HG03139 (cell line): Measurements from ENCODE around the gene PLD5.
"Not testable (repeated sequence)": the region's sequence is repeated elsewhere in the genome, so short reads cannot be mapped to it uniquely, and the experiment has no call there.

Experiments
- ATAC-seq: cut with Tn5 transposase; IDR thresholded peaks from one replicate; pipeline ENCODE4 v1.9.1; 2021; ENCODE audit not compliant: unreplicated experiment

PLD5 gene

GRCh38 chr1:242179767-242180166 is 344.7 kb downstream of the PLD5 start:
- ATAC-seq = peak; percentile 92

- no peak for ATAC-seq
Observed at GRCh38 chr1:242178924-242179708, 345.4 kb downstream of the PLD5 start.

- ATAC-seq = no peak
Observed at GRCh38 chr1:242178436-242178835, 346.1 kb downstream of the PLD5 start.

- ATAC-seq = no peak
Observed at GRCh38 chr1:242162140-242162539, 362.4 kb downstream of the PLD5 start.

GRCh38 chr1:242147096-242147976 is 377.2 kb downstream of the PLD5 start:
- ATAC-seq = peak; percentile 58

- ATAC-seq = peak; percentile 30
Observed at GRCh38 chr1:242146652-242147051, 377.8 kb downstream of the PLD5 start.

GRCh38 chr1:242140836-242141235 is 383.7 kb downstream of the PLD5 start:
- ATAC-seq = no peak

GRCh38 chr1:242139986-242140385 is 384.5 kb downstream of the PLD5 start:
- peak; percentile 7 for ATAC-seq

- ATAC-seq = peak; percentile 79
Observed at GRCh38 chr1:242139442-242139841, 385.1 kb downstream of the PLD5 start.

GRCh38 chr1:242133796-242134195 is 390.7 kb downstream of the PLD5 start:
- no peak for ATAC-seq

- ATAC-seq = no peak
Observed at GRCh38 chr1:242133351-242133750, 391.1 kb downstream of the PLD5 start.

GRCh38 chr1:242132121-242132817 is 392.2 kb downstream of the PLD5 start:
- no peak for ATAC-seq

- no peak for ATAC-seq
Observed at GRCh38 chr1:242128951-242129502, 395.5 kb downstream of the PLD5 start.

GRCh38 chr1:242120432-242120831 is 404.1 kb downstream of the PLD5 start:
- no peak for ATAC-seq

- no peak for ATAC-seq
Observed at GRCh38 chr1:242100921-242101320, 423.6 kb downstream of the PLD5 start.

- not testable (repeated sequence) for ATAC-seq
Observed at GRCh38 chr1:242097283-242097682, 427.2 kb downstream of the PLD5 start.

GRCh38 chr1:242093116-242093515 is 431.4 kb downstream of the PLD5 start:
- no peak for ATAC-seq

GRCh38 chr1:242089911-242090310 is 434.6 kb downstream of the PLD5 start:
- ATAC-seq = no peak

- ATAC-seq = no peak
Observed at GRCh38 chr1:242088875-242089274, 435.6 kb downstream of the PLD5 start.

- no peak for ATAC-seq
Observed at GRCh38 chr1:242086706-242087105, 437.8 kb downstream of the PLD5 start.

GRCh38 chr1:242086093-242086492 is 438.4 kb downstream of the PLD5 start:
- ATAC-seq = no peak
